Mesothelial cell of epicardium (in vitro differentiated cells): Measurements from ENCODE around the gene KRTDAP. TPM values are rescaled to one million over a fixed set of nuclear protein-coding genes. Genes with fewer than 3 reads are reported as not detected.

Experiments
- DNase-seq, 2 experiments: peaks; one replicate each; pipeline ENCODE4 v3.0.0; 2021; ENCODE audit warnings: low spot score in 2 of 2; ENCODE audit not compliant: unreplicated experiment in 2 of 2
- H3K27ac Mint-ChIP-seq: 2 replicates; pipeline ENCODE4 v1.8.0; 2021; ENCODE audit warnings: mixed read lengths
- H3K27me3 Mint-ChIP-seq: 2 replicates; pipeline ENCODE4 v1.8.0; 2021; ENCODE audit warnings: low read depth, mixed read lengths
- H3K36me3 Mint-ChIP-seq: 2 replicates; pipeline ENCODE4 v1.8.0; 2021; ENCODE audit warnings: mixed read lengths
- H3K4me1 Mint-ChIP-seq: 2 replicates; pipeline ENCODE4 v1.8.0; 2021; ENCODE audit warnings: mixed read lengths
- H3K4me3 Mint-ChIP-seq: 2 replicates; pipeline ENCODE4 v1.8.0; 2021; ENCODE audit warnings: mild to moderate bottlenecking, moderate library complexity, mixed read lengths
- H3K9me3 Mint-ChIP-seq: 2 replicates; pipeline ENCODE4 v1.8.0; 2021; ENCODE audit warnings: mixed read lengths
- CTCF ChIP-seq: fragments of 200-600 bp; sonication (generic); IDR thresholded peaks from one replicate; pipeline ENCODE4 v1.5.0; 2021; ENCODE audit warnings: antibody characterized with exemption; ENCODE audit not compliant: unreplicated experiment
- total RNA-seq: library from RNA; stranded (reverse); gene quantifications from 3 replicates; pipeline ENCODE4 v1.2.1, GENCODE V29; 2021

Gene KRTDAP
- total RNA-seq, 1 donor from 2014 or later: 2.5 TPM

DNA sequence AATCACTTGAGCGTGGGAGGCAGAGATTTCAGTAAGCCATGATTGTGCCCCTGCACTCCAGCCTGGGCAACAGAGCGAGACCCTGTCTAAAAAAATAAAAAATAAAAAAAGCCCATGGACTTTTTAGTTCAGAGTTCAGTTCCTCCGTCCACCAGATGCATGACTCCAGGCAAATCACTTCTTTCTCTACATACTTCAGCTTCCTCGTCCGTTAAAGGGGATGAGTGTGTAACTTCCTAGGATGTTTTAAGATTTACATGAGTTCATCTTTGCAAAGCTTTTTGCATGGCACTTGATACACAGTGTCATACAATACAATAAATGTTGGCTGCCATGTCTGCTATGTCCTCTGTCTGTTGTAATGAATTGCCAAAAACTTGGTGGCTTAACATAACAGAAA, 52.2 kb downstream of the KRTDAP start:
- no peak for DNase-seq
- no peak for TF ChIP-seq CTCF
- H3K4me1 Mint-ChIP-seq: peaks cover 50% of the 10 kb centered on the region
- H3K9me3 Mint-ChIP-seq: no peaks in the 10 kb centered on the region
- peak overlapping the region; percentile 81 for H3K27ac Mint-ChIP-seq
- no peak overlapping the region for H3K4me3 Mint-ChIP-seq
- no peaks in the 10 kb centered on the region for H3K36me3 Mint-ChIP-seq
- peaks cover 3% of the 10 kb centered on the region for H3K27me3 Mint-ChIP-seq

DNA sequence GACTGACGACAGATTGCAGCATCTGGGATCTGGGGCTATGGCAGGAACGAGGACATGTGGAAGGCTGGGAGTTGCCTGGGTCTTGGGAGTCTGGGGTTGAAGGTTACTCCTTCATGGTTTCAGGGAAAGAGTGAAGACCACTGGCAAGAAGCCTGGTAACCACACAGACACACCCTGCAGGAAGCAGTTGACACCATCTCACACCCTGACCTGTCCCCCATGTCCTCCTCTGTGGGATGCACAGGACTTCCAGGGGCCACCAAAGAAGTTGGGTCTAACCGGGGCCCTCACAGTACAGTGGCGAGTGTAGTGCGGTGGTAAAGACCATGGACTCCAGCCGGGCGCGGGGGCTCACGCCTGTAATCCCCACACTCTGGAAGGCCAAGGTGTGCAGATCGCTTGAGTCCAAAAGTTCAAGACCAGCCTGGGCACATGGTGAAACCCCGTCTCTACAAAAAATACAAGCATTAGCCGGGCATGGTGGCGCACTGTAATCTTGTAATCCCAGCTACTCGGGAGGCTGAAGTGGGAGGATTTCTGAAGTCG, 52.8 kb downstream of the KRTDAP start:
- Mint-ChIP-seq H3K36me3 (no peaks in the 10 kb centered on the region), H3K27me3 (peaks cover 9% of the 10 kb centered on the region), H3K4me3 (no peak overlapping the region), H3K27ac (peak overlapping the region; percentile 90), H3K4me1 (peaks cover 50% of the 10 kb centered on the region), H3K9me3 (no peaks in the 10 kb centered on the region)
- DNase-seq: no peak
- no peak for TF ChIP-seq CTCF

Other genes starting within 250 kb of the KRTDAP start
- 48.9 to 54.7 TPM (median 51.9 TPM) in 3 replicates for gene LSR, start 241.5 kb downstream of the KRTDAP start, total RNA-seq
- 135 to 154 TPM (median 137 TPM) in 3 replicates for gene USF2, start 221.5 kb downstream of the KRTDAP start, total RNA-seq
- 1.2 to 1.6 TPM (median 1.4 TPM) in 3 replicates for gene HAMP, start 207.9 kb downstream of the KRTDAP start, total RNA-seq
- gene MAG, start 198.3 kb downstream of the KRTDAP start, total RNA-seq: 19.2 to 26.1 TPM (median 22.7 TPM) in 3 replicates
- gene CD22, start 161.3 kb downstream of the KRTDAP start, total RNA-seq: 54.6 to 59.9 TPM (median 56.3 TPM) in 3 replicates
- gene FFAR1, start 142.6 kb downstream of the KRTDAP start, total RNA-seq: 0.96 to 1.3 TPM (median 1.2 TPM) in 3 replicates
- gene FFAR3, start 132.0 kb downstream of the KRTDAP start, total RNA-seq: 0.27 to 0.31 TPM in 2 of 3 replicates, not detected in the other
- gene GPR42, start 119.4 kb downstream of the KRTDAP start, total RNA-seq: not detected in 3 replicates
- not detected in 3 replicates for gene FFAR2, start 42.2 kb downstream of the KRTDAP start, total RNA-seq
- gene DMKN, start 23.2 kb upstream of the KRTDAP start, total RNA-seq: 161 to 172 TPM (median 171 TPM) in 3 replicates
- 0.32 to 0.49 TPM (median 0.47 TPM) in 3 replicates for gene SBSN, start 37.8 kb upstream of the KRTDAP start, total RNA-seq
- not detected in 3 replicates for gene GAPDHS, start 43.0 kb upstream of the KRTDAP start, total RNA-seq
- 82.2 to 82.7 TPM (median 82.3 TPM) in 3 replicates for gene TMEM147, start 55.2 kb upstream of the KRTDAP start, total RNA-seq
- gene ATP4A, start 73.2 kb upstream of the KRTDAP start, total RNA-seq: 0.11 to 0.22 TPM (median 0.16 TPM) in 3 replicates
- gene PMIS2, start 95.7 kb upstream of the KRTDAP start, total RNA-seq: not detected in 3 replicates
- 28.7 to 33.8 TPM (median 29.0 TPM) in 3 replicates for gene HAUS5, start 122.3 kb upstream of the KRTDAP start, total RNA-seq
- gene RBM42, start 138.6 kb upstream of the KRTDAP start, total RNA-seq: 63.7 to 70.6 TPM (median 66.4 TPM) in 3 replicates
- 1.4 to 2.1 TPM (median 1.5 TPM) in 3 replicates for gene ETV2, start 151.3 kb upstream of the KRTDAP start, total RNA-seq
- gene COX6B1, start 157.9 kb upstream of the KRTDAP start, total RNA-seq: 273 to 293 TPM (median 284 TPM) in 3 replicates
- gene UPK1A, start 176.1 kb upstream of the KRTDAP start, total RNA-seq: 1.8 to 2.3 TPM (median 2.0 TPM) in 3 replicates
- gene ZBTB32, start 214.1 kb upstream of the KRTDAP start, total RNA-seq: not detected in 3 replicates
- 60.6 to 62.7 TPM (median 61.8 TPM) in 3 replicates for gene KMT2B, start 227.5 kb upstream of the KRTDAP start, total RNA-seq